PC-3 (cell line): ENCODE measurements around the gene GTF2F2.

Experiments
- CTCF ChIP-seq: fragments of 300-600 bp; sonication (generic); conservative IDR thresholded peaks from 2 replicates; pipeline ENCODE4 v1.5.1; 2017; ENCODE audit warnings: antibody characterized with exemption, low read depth, mild to moderate bottlenecking, low read length
- EZH2 ChIP-seq: fragments of 300-600 bp; sonication (generic); IDR thresholded peaks from one replicate; pipeline ENCODE4 v1.6.1; 2017; ENCODE audit warnings: antibody characterized with exemption, mild to moderate bottlenecking, low read length; ENCODE audit not compliant: unreplicated experiment

- TF ChIP-seq CTCF (no peak), EZH2 (no peak)
Measured at GRCh38 chr13:45180303-45180702, 60.0 kb downstream of the GTF2F2 start.
